OCI-LY3 (cell line): ENCODE measurements around the gene RNF146.

Experiments
- EZH2phosphoT487 ChIP-seq: fragments of 200-600 bp; shearing (Covaris generic); IDR thresholded peaks from 2 replicates; pipeline ENCODE4 v1.6.1; 2018; ENCODE audit warnings: antibody characterized with exemption, mixed run types, low read depth
- TF ChIP-seq, protein P1 (sequence below): fragments of 200-600, 300-600 bp; sonication (generic); IDR thresholded peaks from 2 replicates; pipeline ENCODE4 v1.5.1; 2014; ENCODE audit warnings: antibody characterized with exemption, low read length, low read depth

DNA sequence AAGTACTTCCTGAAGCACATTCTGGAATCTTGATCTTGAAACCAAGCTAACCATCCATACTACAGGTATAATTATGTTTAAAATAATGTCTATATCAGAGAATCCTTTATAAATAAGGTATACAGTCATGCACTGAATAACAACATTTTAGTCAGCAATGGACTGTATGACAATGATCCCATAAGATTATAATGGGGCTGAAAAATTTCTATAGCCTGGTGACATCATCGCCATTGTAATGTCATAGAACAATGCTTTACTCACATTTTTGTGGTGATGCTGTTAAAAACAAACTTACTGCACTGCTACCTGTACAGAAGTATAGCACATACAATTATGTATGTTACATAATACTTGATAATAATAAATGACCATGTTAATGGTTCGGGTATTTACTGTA, 31.8 kb downstream of the RNF146 start:
- TF ChIP-seq, protein P1, sequence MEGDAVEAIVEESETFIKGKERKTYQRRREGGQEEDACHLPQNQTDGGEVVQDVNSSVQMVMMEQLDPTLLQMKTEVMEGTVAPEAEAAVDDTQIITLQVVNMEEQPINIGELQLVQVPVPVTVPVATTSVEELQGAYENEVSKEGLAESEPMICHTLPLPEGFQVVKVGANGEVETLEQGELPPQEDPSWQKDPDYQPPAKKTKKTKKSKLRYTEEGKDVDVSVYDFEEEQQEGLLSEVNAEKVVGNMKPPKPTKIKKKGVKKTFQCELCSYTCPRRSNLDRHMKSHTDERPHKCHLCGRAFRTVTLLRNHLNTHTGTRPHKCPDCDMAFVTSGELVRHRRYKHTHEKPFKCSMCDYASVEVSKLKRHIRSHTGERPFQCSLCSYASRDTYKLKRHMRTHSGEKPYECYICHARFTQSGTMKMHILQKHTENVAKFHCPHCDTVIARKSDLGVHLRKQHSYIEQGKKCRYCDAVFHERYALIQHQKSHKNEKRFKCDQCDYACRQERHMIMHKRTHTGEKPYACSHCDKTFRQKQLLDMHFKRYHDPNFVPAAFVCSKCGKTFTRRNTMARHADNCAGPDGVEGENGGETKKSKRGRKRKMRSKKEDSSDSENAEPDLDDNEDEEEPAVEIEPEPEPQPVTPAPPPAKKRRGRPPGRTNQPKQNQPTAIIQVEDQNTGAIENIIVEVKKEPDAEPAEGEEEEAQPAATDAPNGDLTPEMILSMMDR, result no peak
- TF ChIP-seq EZH2phosphoT487, result no peak
